ENCODE measurements around the gene NRIP1. TPM values are rescaled to one million over a fixed set of nuclear protein-coding genes. Genes with fewer than 3 reads are reported as not detected.

The NRIP1 gene
- total RNA-seq, 1 experiment from 2014 or later: not detected

DNA sequence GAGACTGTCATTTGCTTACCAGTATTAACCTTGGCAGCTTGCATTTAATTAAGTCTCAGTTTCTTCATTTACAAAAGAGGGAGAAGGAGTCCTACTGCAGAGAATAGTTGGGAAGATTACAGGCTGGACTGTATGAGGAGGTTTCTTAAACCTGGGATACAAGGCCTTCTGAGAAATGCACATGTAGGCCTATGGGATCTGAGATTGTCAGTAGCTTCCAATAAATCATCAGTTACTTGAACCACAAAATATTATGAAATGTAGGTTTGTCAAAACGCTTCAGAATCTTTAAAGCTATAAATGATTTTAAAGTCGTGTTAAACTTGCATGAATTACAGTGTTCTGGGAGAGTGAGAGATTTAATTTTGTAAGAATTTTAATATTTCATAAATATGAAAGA lies 69.6 kb downstream of the NRIP1 start:
- no peaks in the 10 kb centered on the region for H3K9me2 ChIP-seq (replicated peaks; ENCODE audit: insufficient read depth, low read length)
- no peaks in the 10 kb centered on the region for H4K20me1 ChIP-seq (ENCODE audit: insufficient read depth, low read depth, low read length)
- H3K79me2 ChIP-seq (ENCODE audit: low read length): no peaks in the 10 kb centered on the region
- no peaks in the 10 kb centered on the region for H3K27me3 ChIP-seq (ENCODE audit: low read length)
- H3K4me2 ChIP-seq (ENCODE audit: low read depth, low read length, poor library complexity, severe bottlenecking): no peak overlapping the region
- no peak for DNase-seq
- H3K9ac ChIP-seq (ENCODE audit: low read length): no peak overlapping the region
- H3K9me3 ChIP-seq (ENCODE audit: low read length): peaks cover 9% of the 10 kb centered on the region
- no peaks in the 10 kb centered on the region for H3K36me3 ChIP-seq (ENCODE audit: insufficient read depth, low read length)
- H2AFZ ChIP-seq (ENCODE audit: low read length): no peak overlapping the region
- H3K4me1 ChIP-seq (ENCODE audit: low read length): no peaks in the 10 kb centered on the region
- H3K27ac ChIP-seq (ENCODE audit: low read length): no peak overlapping the region
- no peak overlapping the region for H3K4me3 ChIP-seq (ENCODE audit: low read length)

DNA sequence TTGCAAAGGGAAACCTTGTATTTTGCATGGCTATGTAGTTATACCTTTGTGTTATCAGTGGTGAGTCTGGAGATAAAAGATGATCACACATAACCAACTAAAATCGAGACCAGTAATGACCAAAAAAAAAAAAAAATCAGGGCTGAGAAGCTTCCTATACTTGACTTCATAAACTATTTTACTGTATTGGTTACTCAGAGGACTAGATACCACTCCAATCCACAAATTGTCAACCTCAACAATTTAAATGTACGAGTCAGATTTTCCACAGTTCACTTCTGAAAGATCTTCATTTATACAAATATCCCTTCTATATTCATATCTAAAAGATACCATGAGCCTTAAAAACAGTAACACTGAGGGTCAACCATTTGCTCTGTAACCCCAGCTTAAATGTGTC lies 71.7 kb downstream of the NRIP1 start:
- Histone ChIP-seq H4K20me1 (ENCODE audit: insufficient read depth, low read depth, low read length) (no peaks in the 10 kb centered on the region), H3K4me2 (ENCODE audit: low read depth, low read length, poor library complexity, severe bottlenecking) (no peak overlapping the region), H2AFZ (ENCODE audit: low read length) (no peak overlapping the region), H3K9ac (ENCODE audit: low read length) (no peak overlapping the region), H3K4me3 (ENCODE audit: low read length) (no peak overlapping the region), H3K9me2 (replicated peaks; ENCODE audit: insufficient read depth, low read length) (no peaks in the 10 kb centered on the region), H3K36me3 (ENCODE audit: insufficient read depth, low read length) (no peaks in the 10 kb centered on the region), H3K27me3 (ENCODE audit: low read length) (no peaks in the 10 kb centered on the region), H3K79me2 (ENCODE audit: low read length) (no peaks in the 10 kb centered on the region), H3K27ac (ENCODE audit: low read length) (no peak overlapping the region), H3K9me3 (ENCODE audit: low read length) (peaks cover 5% of the 10 kb centered on the region), H3K4me1 (ENCODE audit: low read length) (no peaks in the 10 kb centered on the region)
- DNase-seq: no peak

DNA sequence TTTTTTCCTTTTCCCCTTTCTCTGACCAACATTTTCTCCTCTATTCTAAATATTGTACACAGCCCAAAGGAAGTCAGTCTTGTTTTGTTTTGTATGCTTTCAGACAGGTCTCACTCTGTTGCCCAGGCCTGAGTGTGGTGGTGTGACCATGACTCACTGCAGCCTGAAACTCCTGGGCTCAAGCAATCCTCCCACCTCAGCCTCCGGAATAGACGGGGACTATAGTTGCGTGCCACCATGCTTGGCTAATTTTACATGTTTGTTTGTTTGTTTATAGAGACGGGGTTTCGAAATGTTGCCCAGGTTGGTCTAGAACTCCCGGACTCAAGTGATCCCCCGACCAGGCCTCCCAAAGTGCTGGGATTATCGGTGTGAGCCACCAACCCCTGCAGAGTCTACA lies 72.8 kb downstream of the NRIP1 start:
- Histone ChIP-seq H3K36me3 (ENCODE audit: insufficient read depth, low read length) (no peaks in the 10 kb centered on the region), H4K20me1 (ENCODE audit: insufficient read depth, low read depth, low read length) (no peaks in the 10 kb centered on the region), H2AFZ (ENCODE audit: low read length) (no peak overlapping the region), H3K4me1 (ENCODE audit: low read length) (no peaks in the 10 kb centered on the region), H3K27me3 (ENCODE audit: low read length) (no peaks in the 10 kb centered on the region), H3K9ac (ENCODE audit: low read length) (no peak overlapping the region), H3K9me2 (replicated peaks; ENCODE audit: insufficient read depth, low read length) (no peaks in the 10 kb centered on the region), H3K9me3 (ENCODE audit: low read length) (peaks cover 5% of the 10 kb centered on the region), H3K79me2 (ENCODE audit: low read length) (no peaks in the 10 kb centered on the region), H3K27ac (ENCODE audit: low read length) (no peak overlapping the region), H3K4me3 (ENCODE audit: low read length) (no peak overlapping the region), H3K4me2 (ENCODE audit: low read depth, low read length, poor library complexity, severe bottlenecking) (no peak overlapping the region)
- DNase-seq: no peak

DNA sequence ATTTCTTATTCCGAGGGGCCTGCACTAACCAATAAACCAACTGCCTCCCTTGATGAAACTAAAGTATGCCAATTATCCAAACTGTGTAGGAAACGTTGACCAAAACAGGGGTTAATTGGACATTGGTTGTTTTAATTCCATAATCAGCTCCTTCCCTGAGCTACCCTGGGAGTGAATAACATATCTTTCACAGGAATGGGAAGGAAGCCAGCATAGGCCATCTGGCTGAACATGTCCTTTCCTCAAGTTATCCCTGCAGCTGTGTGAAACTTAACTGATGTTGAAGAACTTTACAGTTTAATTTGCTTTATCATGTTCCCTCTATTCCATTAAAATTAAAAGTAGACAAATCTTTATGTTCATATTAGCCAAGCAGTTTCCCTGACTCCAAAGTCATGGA lies 75.4 kb downstream of the NRIP1 start:
- H3K79me2 ChIP-seq (ENCODE audit: low read length): no peaks in the 10 kb centered on the region
- H3K4me1 ChIP-seq (ENCODE audit: low read length): no peaks in the 10 kb centered on the region
- no peak overlapping the region for H3K27ac ChIP-seq (ENCODE audit: low read length)
- H3K9ac ChIP-seq (ENCODE audit: low read length): no peak overlapping the region
- no peak overlapping the region for H3K4me3 ChIP-seq (ENCODE audit: low read length)
- peaks cover 5% of the 10 kb centered on the region for H3K9me3 ChIP-seq (ENCODE audit: low read length)
- H3K36me3 ChIP-seq (ENCODE audit: insufficient read depth, low read length): no peaks in the 10 kb centered on the region
- no peak overlapping the region for H2AFZ ChIP-seq (ENCODE audit: low read length)
- no peak overlapping the region for H3K4me2 ChIP-seq (ENCODE audit: low read depth, low read length, poor library complexity, severe bottlenecking)
- H3K27me3 ChIP-seq (ENCODE audit: low read length): no peaks in the 10 kb centered on the region
- no peaks in the 10 kb centered on the region for H4K20me1 ChIP-seq (ENCODE audit: insufficient read depth, low read depth, low read length)
- H3K9me2 ChIP-seq (replicated peaks; ENCODE audit: insufficient read depth, low read length): no peaks in the 10 kb centered on the region
- no peak for DNase-seq

DNA sequence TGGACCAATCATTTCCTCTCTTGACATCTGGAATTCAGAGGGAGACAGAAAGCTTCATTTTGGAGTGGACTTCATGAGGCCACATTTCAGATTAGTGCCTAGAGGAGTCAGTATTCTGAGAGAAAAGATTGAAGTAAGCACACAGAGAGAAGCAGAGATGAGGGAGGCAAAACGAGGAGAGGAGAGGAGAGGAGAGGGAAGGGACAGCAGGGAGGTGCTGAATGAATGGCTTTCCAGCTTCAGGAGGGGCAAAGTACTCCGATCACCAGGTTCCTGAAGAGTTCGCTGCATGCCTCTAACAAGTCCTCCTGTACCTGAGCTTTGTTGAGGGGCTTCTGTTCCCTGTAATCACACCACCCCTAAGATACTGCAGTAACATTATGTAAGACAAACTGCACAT lies 76.0 kb downstream of the NRIP1 start:
- no peak overlapping the region for H3K4me3 ChIP-seq (ENCODE audit: low read length)
- H3K9me2 ChIP-seq (replicated peaks; ENCODE audit: insufficient read depth, low read length): no peaks in the 10 kb centered on the region
- no peak overlapping the region for H2AFZ ChIP-seq (ENCODE audit: low read length)
- no peaks in the 10 kb centered on the region for H3K4me1 ChIP-seq (ENCODE audit: low read length)
- H4K20me1 ChIP-seq (ENCODE audit: insufficient read depth, low read depth, low read length): no peaks in the 10 kb centered on the region
- no peaks in the 10 kb centered on the region for H3K36me3 ChIP-seq (ENCODE audit: insufficient read depth, low read length)
- DNase-seq: no peak
- no peak overlapping the region for H3K27ac ChIP-seq (ENCODE audit: low read length)
- no peaks in the 10 kb centered on the region for H3K27me3 ChIP-seq (ENCODE audit: low read length)
- H3K79me2 ChIP-seq (ENCODE audit: low read length): no peaks in the 10 kb centered on the region
- H3K9me3 ChIP-seq (ENCODE audit: low read length): peaks cover 5% of the 10 kb centered on the region
- H3K9ac ChIP-seq (ENCODE audit: low read length): no peak overlapping the region
- H3K4me2 ChIP-seq (ENCODE audit: low read depth, low read length, poor library complexity, severe bottlenecking): no peak overlapping the region

DNA sequence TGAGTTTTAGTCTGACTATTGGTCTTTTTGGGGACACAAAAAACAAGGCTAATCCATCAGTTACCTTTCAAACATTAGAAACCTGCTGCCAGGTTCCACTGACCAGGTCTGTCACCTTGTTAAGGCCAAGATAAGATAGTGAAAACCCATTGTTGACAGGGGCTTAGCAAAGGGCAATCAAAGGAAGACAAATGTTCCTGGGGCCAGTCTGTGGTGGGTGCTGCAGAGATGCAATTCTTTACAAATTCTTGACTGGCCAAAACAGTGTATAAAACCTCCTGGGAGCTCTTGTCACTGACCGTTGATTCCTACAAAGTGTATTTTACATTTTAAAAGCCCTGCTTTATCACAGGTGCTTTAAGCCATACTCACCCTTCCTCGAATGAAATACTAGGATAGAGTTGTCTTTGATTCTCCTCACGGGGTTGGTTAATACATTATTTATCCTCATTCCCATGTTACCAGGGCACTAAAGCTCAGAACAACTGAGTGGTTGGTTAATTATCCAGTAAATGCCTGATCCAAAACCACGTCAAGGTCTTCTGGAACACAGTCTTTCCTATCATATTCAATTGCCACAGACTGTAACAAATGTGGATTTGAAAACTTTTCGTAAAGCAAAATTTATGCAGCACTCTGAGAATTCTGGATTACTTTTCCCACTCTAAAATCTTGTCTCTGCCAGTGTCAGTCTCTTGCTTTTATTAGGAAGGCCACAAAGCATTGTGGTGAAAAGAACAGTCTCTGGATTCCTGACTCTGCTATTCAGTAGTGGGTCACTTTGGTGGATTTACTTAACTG lies 77.2 kb downstream of the NRIP1 start:
- no peak for DNase-seq
- Histone ChIP-seq H3K9me2 (replicated peaks; ENCODE audit: insufficient read depth, low read length) (no peaks in the 10 kb centered on the region), H3K79me2 (ENCODE audit: low read length) (no peaks in the 10 kb centered on the region), H3K27me3 (ENCODE audit: low read length) (no peaks in the 10 kb centered on the region), H3K9ac (ENCODE audit: low read length) (no peak overlapping the region), H3K27ac (ENCODE audit: low read length) (no peak overlapping the region), H3K4me2 (ENCODE audit: low read depth, low read length, poor library complexity, severe bottlenecking) (no peak overlapping the region), H3K4me3 (ENCODE audit: low read length) (no peak overlapping the region), H3K36me3 (ENCODE audit: insufficient read depth, low read length) (no peaks in the 10 kb centered on the region), H3K9me3 (ENCODE audit: low read length) (peaks cover 5% of the 10 kb centered on the region; the same call in 1 of the 2 replicates), H3K4me1 (ENCODE audit: low read length) (no peaks in the 10 kb centered on the region), H4K20me1 (ENCODE audit: insufficient read depth, low read depth, low read length) (no peaks in the 10 kb centered on the region), H2AFZ (ENCODE audit: low read length) (no peak overlapping the region)

DNA sequence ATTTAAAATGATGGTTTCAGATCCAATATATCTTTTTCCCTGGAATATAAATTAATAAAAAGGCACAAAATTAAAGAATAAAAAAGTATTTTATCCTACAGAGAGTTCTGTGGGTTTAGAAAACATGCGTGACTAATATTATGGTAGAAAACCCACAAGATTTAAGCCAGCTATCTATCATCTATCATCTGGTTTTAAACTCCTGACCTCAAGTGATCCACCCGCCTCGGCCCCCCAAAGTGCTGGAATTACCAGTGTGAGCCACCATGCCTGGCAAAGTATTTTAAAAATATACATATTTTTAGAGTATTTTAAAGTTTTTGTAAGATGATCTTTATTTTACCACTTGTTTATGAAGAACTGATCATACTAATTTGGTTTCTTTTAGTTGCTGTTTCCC lies 79.5 kb downstream of the NRIP1 start:
- no peaks in the 10 kb centered on the region for H3K79me2 ChIP-seq (ENCODE audit: low read length)

DNA sequence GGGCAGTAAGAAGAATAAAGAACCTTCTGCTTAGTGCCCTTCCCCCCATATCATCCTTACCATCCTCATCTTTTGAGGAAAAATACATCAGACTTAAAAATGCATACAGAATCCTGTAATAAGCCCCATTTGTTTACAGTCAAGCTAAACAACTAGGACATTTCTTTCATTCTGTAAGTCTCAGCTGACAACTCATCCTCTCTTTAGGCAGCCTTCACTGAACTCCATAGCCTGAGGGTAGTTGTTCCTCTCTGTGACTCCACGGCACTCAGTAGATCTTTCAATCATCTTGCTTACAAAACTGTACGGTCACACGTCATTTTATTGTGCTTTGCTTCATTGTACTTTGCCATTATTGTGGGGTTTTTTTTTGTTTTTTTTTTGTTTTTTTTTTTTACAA lies 82.5 kb downstream of the NRIP1 start:
- H3K9ac ChIP-seq (ENCODE audit: low read length): no peak overlapping the region
- H2AFZ ChIP-seq (ENCODE audit: low read length): no peak overlapping the region
- no peak overlapping the region for H3K4me2 ChIP-seq (ENCODE audit: low read depth, low read length, poor library complexity, severe bottlenecking)
- H3K9me2 ChIP-seq (replicated peaks; ENCODE audit: insufficient read depth, low read length): no peaks in the 10 kb centered on the region
- 0 out of 2 replicates have a peak, but pooled peaks cover 5% of the 10 kb centered on the region for H3K9me3 ChIP-seq (ENCODE audit: low read length)
- no peaks in the 10 kb centered on the region for H3K27me3 ChIP-seq (ENCODE audit: low read length)
- no peak overlapping the region for H3K27ac ChIP-seq (ENCODE audit: low read length)
- no peaks in the 10 kb centered on the region for H4K20me1 ChIP-seq (ENCODE audit: insufficient read depth, low read depth, low read length)
- H3K4me1 ChIP-seq (ENCODE audit: low read length): no peaks in the 10 kb centered on the region
- no peaks in the 10 kb centered on the region for H3K79me2 ChIP-seq (ENCODE audit: low read length)
- no peak overlapping the region for H3K4me3 ChIP-seq (ENCODE audit: low read length)
- no peaks in the 10 kb centered on the region for H3K36me3 ChIP-seq (ENCODE audit: insufficient read depth, low read length)
- no peak for DNase-seq

More for the DNA sequence above, 79.5 kb downstream of the NRIP1 start:
- Histone ChIP-seq H3K36me3 (ENCODE audit: insufficient read depth, low read length) (no peaks in the 10 kb centered on the region), H3K9ac (ENCODE audit: low read length) (no peak overlapping the region), H3K4me2 (ENCODE audit: low read depth, low read length, poor library complexity, severe bottlenecking) (no peak overlapping the region), H3K9me2 (replicated peaks; ENCODE audit: insufficient read depth, low read length) (no peaks in the 10 kb centered on the region), H3K27me3 (ENCODE audit: low read length) (no peaks in the 10 kb centered on the region), H4K20me1 (ENCODE audit: insufficient read depth, low read depth, low read length) (no peaks in the 10 kb centered on the region), H3K27ac (ENCODE audit: low read length) (no peak overlapping the region), H3K4me3 (ENCODE audit: low read length) (no peak overlapping the region), H3K9me3 (ENCODE audit: low read length) (no peaks in the 10 kb centered on the region), H2AFZ (ENCODE audit: low read length) (no peak overlapping the region), H3K4me1 (ENCODE audit: low read length) (no peaks in the 10 kb centered on the region)
- no peak for DNase-seq
